ENCODE data around the gene FRAS1. TPM values are rescaled to one million over a fixed set of nuclear protein-coding genes. Genes with fewer than 3 reads are reported as not detected.

Gene FRAS1
- total RNA-seq, 1 experiment from 2014 or later = 13.1 TPM

- Histone ChIP-seq H3K36me3 (ENCODE audit: low read depth) (no peaks in the 10 kb centered on the region), H3K9me3 (ENCODE audit: insufficient read depth, low read depth) (no peaks in the 10 kb centered on the region), H3K79me2 (ENCODE audit: low read depth) (no peaks in the 10 kb centered on the region), H3K4me1 (replicated peaks; ENCODE audit: insufficient read depth) (no peaks in the 10 kb centered on the region), H3K4me3 (no peak overlapping the region), H2AFZ (no peak overlapping the region), H3K27ac (no peak overlapping the region), H3K4me2 (no peak overlapping the region), H4K20me1 (ENCODE audit: insufficient read depth) (no peaks in the 10 kb centered on the region), H3F3A (ENCODE audit: insufficient read depth, low read depth) (no peaks in the 10 kb centered on the region), H3K9me2 (ENCODE audit: insufficient read depth) (no peaks in the 10 kb centered on the region), H3K27me3 (ENCODE audit: insufficient read depth, low read depth) (no peaks in the 10 kb centered on the region)
- ChIA-PET POLR2A (ENCODE audit: unreplicated experiment) (no interaction called here), CTCF (no interaction called here)
- DNase-seq = no peak
- no peak for TF ChIP-seq EZH2 (IDR thresholded peaks at IDR 0.05; ENCODE audit: low read depth)
- TF ChIP-seq, protein P1, sequence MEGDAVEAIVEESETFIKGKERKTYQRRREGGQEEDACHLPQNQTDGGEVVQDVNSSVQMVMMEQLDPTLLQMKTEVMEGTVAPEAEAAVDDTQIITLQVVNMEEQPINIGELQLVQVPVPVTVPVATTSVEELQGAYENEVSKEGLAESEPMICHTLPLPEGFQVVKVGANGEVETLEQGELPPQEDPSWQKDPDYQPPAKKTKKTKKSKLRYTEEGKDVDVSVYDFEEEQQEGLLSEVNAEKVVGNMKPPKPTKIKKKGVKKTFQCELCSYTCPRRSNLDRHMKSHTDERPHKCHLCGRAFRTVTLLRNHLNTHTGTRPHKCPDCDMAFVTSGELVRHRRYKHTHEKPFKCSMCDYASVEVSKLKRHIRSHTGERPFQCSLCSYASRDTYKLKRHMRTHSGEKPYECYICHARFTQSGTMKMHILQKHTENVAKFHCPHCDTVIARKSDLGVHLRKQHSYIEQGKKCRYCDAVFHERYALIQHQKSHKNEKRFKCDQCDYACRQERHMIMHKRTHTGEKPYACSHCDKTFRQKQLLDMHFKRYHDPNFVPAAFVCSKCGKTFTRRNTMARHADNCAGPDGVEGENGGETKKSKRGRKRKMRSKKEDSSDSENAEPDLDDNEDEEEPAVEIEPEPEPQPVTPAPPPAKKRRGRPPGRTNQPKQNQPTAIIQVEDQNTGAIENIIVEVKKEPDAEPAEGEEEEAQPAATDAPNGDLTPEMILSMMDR (conservative IDR thresholded peaks at IDR 0.05) = no peak
- BruUV-seq (replicated peaks) = no TSS peak
- intact Hi-C loops (cut with micrococcal nuclease; ENCODE audit: unreplicated experiment) = no loop called here
These were observed 229.2 kb downstream of the FRAS1 start for GRCh38 chr4:78286281-78286680.

DNA sequence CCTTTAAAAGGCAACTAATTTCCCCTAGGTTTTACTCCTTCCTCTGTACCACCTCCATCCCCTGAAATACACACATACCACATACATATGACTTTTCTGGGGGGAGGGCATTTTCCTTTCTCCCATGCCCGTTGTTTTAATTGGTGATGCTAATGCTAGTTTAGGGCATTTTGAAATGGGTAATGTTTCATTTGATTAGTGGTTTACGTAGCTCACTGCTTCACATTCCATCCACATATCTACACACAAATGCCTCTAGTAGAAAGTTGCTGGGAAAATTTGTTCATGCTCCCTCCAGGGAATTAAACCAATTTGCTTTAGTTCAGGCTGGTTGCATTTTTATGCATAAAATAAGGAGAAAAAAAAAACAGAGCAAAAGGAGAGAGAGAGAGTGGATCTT is 231.2 kb downstream of the FRAS1 start:
- H3K4me1 ChIP-seq (replicated peaks; ENCODE audit: insufficient read depth) = peaks cover 11% of the 10 kb centered on the region
- DNase-seq = no peak
- H4K20me1 ChIP-seq (ENCODE audit: insufficient read depth) = no peaks in the 10 kb centered on the region
- H3K27ac ChIP-seq = no peak overlapping the region
- no peak overlapping the region for H3K4me3 ChIP-seq
- H3F3A ChIP-seq (ENCODE audit: insufficient read depth, low read depth) = no peaks in the 10 kb centered on the region; the same call in 1 of the 2 replicates
- intact Hi-C loops (cut with micrococcal nuclease; ENCODE audit: unreplicated experiment) = no loop called here
- no peaks in the 10 kb centered on the region for H3K79me2 ChIP-seq (ENCODE audit: low read depth)
- no peaks in the 10 kb centered on the region for H3K9me3 ChIP-seq (ENCODE audit: insufficient read depth, low read depth)
- CTCF ChIA-PET = no interaction called here
- H3K4me2 ChIP-seq = no peak overlapping the region
- POLR2A ChIA-PET (ENCODE audit: unreplicated experiment) = no interaction called here
- H3K9me2 ChIP-seq (ENCODE audit: insufficient read depth) = no peaks in the 10 kb centered on the region
- no peaks in the 10 kb centered on the region for H3K27me3 ChIP-seq (ENCODE audit: insufficient read depth, low read depth)
- H3K36me3 ChIP-seq (ENCODE audit: low read depth) = no peaks in the 10 kb centered on the region
- no peak overlapping the region for H2AFZ ChIP-seq
- BruUV-seq (replicated peaks) = no TSS peak
- TF ChIP-seq, protein P1 (conservative IDR thresholded peaks at IDR 0.05) = no peak
- no peak for TF ChIP-seq EZH2 (IDR thresholded peaks at IDR 0.05; ENCODE audit: low read depth)

- TF ChIP-seq EZH2 (IDR thresholded peaks at IDR 0.05; ENCODE audit: low read depth) = no peak
- TF ChIP-seq, protein P1 (conservative IDR thresholded peaks at IDR 0.05) = no peak
- intact Hi-C loops (cut with micrococcal nuclease; ENCODE audit: unreplicated experiment) = loop anchor here (5.0 kb wide), 3 partner anchors 226 to 276 kb away; partner anchors contain the start of gene ANXA3
- Histone ChIP-seq H3K36me3 (ENCODE audit: low read depth) (no peaks in the 10 kb centered on the region), H3K4me3 (no peak overlapping the region), H3K4me2 (no peak overlapping the region), H4K20me1 (ENCODE audit: insufficient read depth) (no peaks in the 10 kb centered on the region), H3K79me2 (ENCODE audit: low read depth) (no peaks in the 10 kb centered on the region), H3F3A (ENCODE audit: insufficient read depth, low read depth) (peaks cover 9% of the 10 kb centered on the region; the same call in 1 of the 2 replicates), H3K9me2 (ENCODE audit: insufficient read depth) (no peaks in the 10 kb centered on the region), H3K9me3 (ENCODE audit: insufficient read depth, low read depth) (no peaks in the 10 kb centered on the region), H2AFZ (no peak overlapping the region), H3K27me3 (ENCODE audit: insufficient read depth, low read depth) (no peaks in the 10 kb centered on the region), H3K27ac (no peak overlapping the region), H3K4me1 (replicated peaks; ENCODE audit: insufficient read depth) (peaks cover 24% of the 10 kb centered on the region)
- DNase-seq = no peak
- POLR2A ChIA-PET (ENCODE audit: unreplicated experiment) = no interaction called here
- no TSS peak for BruUV-seq (replicated peaks)
- CTCF ChIA-PET = no interaction called here
These were observed 234.2 kb downstream of the FRAS1 start for GRCh38 chr4:78291277-78291676.
